ENCODE results near the gene ZC3H11A. TPM values are rescaled to one million over a fixed set of nuclear protein-coding genes. Genes with fewer than 3 reads are reported as not detected.

Gene ZC3H11A
- total and polyA plus RNA-seq, 2 of the 13 experiments (the other 11 are each of a cell fraction or from before 2014, with no cell fraction given) = 56.9 to 59.7 TPM

DNA sequence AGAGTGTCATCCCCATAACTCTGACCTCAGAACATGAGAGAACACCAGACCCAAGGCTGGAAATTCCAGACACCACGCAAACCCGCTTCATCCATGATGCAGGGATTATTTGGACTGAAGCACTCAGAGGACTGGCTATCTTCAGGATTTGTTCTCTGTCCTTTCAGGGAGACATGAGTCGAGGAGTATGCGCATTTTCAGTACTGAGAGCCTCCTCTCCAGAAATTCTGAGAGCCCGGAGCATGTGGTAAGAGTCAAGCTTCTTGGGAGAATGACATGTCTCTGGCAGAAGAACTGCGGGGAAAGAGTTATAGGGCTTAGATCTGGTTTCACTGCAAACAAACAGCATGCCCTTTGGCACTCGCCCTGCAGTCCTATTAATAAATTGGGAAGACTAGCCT, 23.5 kb upstream of the ZC3H11A start:
- no peaks in the 10 kb centered on the region for H3K9me3 ChIP-seq (ENCODE audit: low read length)
- H3K4me2 ChIP-seq (ENCODE audit: low read depth, low read length) = no peak overlapping the region
- FAIRE-seq (no peak), DNase-seq (ENCODE audit: low spot score) (no peak), ATAC-seq (no peak)
- CTCF ChIA-PET (ENCODE audit: low intra/inter-chr PET ratio, low total read pairs) = no interaction called here
- 64% methylated on average over 7 of the region's 7 CpGs for WGBS (ENCODE audit: low lambda C conversion rate)
- intact Hi-C loops (cut with micrococcal nuclease; ENCODE audit: unreplicated experiment) = no loop called here
- BruUV-seq (replicated peaks) = no TSS peak
- H3K27me3 ChIP-seq (ENCODE audit: control insufficient read depth in 1 of 2, insufficient read depth in 2 of 2, low read length in 2 of 2) = no peaks in the 10 kb centered on the region
- no peaks in the 10 kb centered on the region for H3K79me2 ChIP-seq (ENCODE audit: insufficient read depth, low read length)
- no peak overlapping the region for H3K9ac ChIP-seq (ENCODE audit: insufficient read depth, low read depth, low read length)
- H3K27ac ChIP-seq (ENCODE audit: extremely low read length, insufficient read depth, low read length) = no peak overlapping the region
- H3K4me1 ChIP-seq (ENCODE audit: insufficient read depth, low read length) = peaks cover 22% of the 10 kb centered on the region
- H3K4me3 ChIP-seq (replicated peaks in 1 of 3; ENCODE audit: insufficient read depth in 1 of 3, low read depth in 2 of 3, low read length in 3 of 3) = no peak overlapping the region
- H4K20me1 ChIP-seq (ENCODE audit: insufficient read depth, low read length) = no peaks in the 10 kb centered on the region
- POLR2A ChIA-PET = no interaction called here
- H3K36me3 ChIP-seq (replicated peaks in 1 of 2; ENCODE audit: control insufficient read depth in 1 of 2, insufficient read depth in 2 of 2, low read length in 2 of 2) = no peaks in the 10 kb centered on the region
- in situ Hi-C loops (cut with HindIII; ENCODE audit: extremely low pct_ligation_motif_present, low pct_unique_long_range_greater_than_20kb) = no loop called here
- no peak overlapping the region for H2AFZ ChIP-seq (ENCODE audit: low read length)
- TF ChIP-seq, protein P1, sequence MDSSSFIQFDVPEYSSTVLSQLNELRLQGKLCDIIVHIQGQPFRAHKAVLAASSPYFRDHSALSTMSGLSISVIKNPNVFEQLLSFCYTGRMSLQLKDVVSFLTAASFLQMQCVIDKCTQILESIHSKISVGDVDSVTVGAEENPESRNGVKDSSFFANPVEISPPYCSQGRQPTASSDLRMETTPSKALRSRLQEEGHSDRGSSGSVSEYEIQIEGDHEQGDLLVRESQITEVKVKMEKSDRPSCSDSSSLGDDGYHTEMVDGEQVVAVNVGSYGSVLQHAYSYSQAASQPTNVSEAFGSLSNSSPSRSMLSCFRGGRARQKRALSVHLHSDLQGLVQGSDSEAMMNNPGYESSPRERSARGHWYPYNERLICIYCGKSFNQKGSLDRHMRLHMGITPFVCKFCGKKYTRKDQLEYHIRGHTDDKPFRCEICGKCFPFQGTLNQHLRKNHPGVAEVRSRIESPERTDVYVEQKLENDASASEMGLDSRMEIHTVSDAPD (CRISPR knock-in tag; IDR thresholded peaks at IDR 0.05) = no peak
- TF ChIP-seq ZNF577 (CRISPR knock-in tag; IDR thresholded peaks at IDR 0.05; ENCODE audit: borderline replicate concordance, low read depth) = no peak
- no peak for TF ChIP-seq ZNF180 (CRISPR knock-in tag; IDR thresholded peaks at IDR 0.05; ENCODE audit: borderline replicate concordance, low read depth)
- TF ChIP-seq, protein P2, sequence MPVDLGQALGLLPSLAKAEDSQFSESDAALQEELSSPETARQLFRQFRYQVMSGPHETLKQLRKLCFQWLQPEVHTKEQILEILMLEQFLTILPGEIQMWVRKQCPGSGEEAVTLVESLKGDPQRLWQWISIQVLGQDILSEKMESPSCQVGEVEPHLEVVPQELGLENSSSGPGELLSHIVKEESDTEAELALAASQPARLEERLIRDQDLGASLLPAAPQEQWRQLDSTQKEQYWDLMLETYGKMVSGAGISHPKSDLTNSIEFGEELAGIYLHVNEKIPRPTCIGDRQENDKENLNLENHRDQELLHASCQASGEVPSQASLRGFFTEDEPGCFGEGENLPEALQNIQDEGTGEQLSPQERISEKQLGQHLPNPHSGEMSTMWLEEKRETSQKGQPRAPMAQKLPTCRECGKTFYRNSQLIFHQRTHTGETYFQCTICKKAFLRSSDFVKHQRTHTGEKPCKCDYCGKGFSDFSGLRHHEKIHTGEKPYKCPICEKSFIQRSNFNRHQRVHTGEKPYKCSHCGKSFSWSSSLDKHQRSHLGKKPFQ (CRISPR knock-in tag; IDR thresholded peaks at IDR 0.05; ENCODE audit: insufficient replicate concordance) = no peak
- TF ChIP-seq ZNF260 (CRISPR knock-in tag; IDR thresholded peaks at IDR 0.05; ENCODE audit: borderline replicate concordance, low read depth) = no peak
- no peak for TF ChIP-seq ZNF615 (CRISPR knock-in tag; IDR thresholded peaks at IDR 0.05; ENCODE audit: borderline replicate concordance)
- no peak for TF ChIP-seq ZNF136 (CRISPR knock-in tag; IDR thresholded peaks at IDR 0.05; ENCODE audit: low read depth)
- no peak for TF ChIP-seq SCMH1 (CRISPR knock-in tag; IDR thresholded peaks at IDR 0.05; ENCODE audit: borderline replicate concordance)
- TF ChIP-seq, protein P3, sequence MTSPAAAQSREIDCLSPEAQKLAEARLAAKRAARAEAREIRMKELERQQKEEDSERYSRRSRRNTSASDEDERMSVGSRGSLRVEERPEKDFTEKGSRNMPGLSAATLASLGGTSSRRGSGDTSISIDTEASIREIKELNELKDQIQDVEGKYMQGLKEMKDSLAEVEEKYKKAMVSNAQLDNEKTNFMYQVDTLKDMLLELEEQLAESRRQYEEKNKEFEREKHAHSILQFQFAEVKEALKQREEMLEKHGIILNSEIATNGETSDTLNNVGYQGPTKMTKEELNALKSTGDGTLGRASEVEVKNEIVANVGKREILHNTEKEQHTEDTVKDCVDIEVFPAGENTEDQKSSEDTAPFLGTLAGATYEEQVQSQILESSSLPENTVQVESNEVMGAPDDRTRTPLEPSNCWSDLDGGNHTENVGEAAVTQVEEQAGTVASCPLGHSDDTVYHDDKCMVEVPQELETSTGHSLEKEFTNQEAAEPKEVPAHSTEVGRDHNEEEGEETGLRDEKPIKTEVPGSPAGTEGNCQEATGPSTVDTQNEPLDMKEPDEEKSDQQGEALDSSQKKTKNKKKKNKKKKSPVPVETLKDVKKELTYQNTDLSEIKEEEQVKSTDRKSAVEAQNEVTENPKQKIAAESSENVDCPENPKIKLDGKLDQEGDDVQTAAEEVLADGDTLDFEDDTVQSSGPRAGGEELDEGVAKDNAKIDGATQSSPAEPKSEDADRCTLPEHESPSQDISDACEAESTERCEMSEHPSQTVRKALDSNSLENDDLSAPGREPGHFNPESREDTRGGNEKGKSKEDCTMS (CRISPR knock-in tag; conservative IDR thresholded peaks at IDR 0.05) = no peak
- TF ChIP-seq TFDP2 (CRISPR knock-in tag; IDR thresholded peaks at IDR 0.05) = no peak
- TF ChIP-seq, protein P4, sequence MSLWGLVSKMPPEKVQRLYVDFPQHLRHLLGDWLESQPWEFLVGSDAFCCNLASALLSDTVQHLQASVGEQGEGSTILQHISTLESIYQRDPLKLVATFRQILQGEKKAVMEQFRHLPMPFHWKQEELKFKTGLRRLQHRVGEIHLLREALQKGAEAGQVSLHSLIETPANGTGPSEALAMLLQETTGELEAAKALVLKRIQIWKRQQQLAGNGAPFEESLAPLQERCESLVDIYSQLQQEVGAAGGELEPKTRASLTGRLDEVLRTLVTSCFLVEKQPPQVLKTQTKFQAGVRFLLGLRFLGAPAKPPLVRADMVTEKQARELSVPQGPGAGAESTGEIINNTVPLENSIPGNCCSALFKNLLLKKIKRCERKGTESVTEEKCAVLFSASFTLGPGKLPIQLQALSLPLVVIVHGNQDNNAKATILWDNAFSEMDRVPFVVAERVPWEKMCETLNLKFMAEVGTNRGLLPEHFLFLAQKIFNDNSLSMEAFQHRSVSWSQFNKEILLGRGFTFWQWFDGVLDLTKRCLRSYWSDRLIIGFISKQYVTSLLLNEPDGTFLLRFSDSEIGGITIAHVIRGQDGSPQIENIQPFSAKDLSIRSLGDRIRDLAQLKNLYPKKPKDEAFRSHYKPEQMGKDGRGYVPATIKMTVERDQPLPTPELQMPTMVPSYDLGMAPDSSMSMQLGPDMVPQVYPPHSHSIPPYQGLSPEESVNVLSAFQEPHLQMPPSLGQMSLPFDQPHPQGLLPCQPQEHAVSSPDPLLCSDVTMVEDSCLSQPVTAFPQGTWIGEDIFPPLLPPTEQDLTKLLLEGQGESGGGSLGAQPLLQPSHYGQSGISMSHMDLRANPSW (CRISPR knock-in tag; IDR thresholded peaks at IDR 0.05; ENCODE audit: borderline replicate concordance) = no peak
- no peak for TF ChIP-seq ZNF878 (CRISPR knock-in tag; IDR thresholded peaks at IDR 0.05)
- no peak for TF ChIP-seq SETDB1 (CRISPR knock-in tag; IDR thresholded peaks at IDR 0.05; ENCODE audit: borderline replicate concordance)
- TF ChIP-seq ZNF607 (CRISPR knock-in tag; IDR thresholded peaks at IDR 0.05; ENCODE audit: borderline replicate concordance) = no peak
- TF ChIP-seq FLYWCH1 (CRISPR knock-in tag; IDR thresholded peaks at IDR 0.05) = no peak
